ENCODE results near the gene NELL1.

GRCh38 chr11:21066030-21066429 is 396.6 kb downstream of the NELL1 start:
- TF ChIP-seq CTCF (IDR thresholded peaks at IDR 0.05) (no peak), POLR2A (IDR thresholded peaks at IDR 0.05) (no peak)

Measured in adrenal gland (tissue), 5 donors.